ENCODE measurements around the gene UFC1. TPM values are rescaled to one million over a fixed set of nuclear protein-coding genes. Genes with fewer than 3 reads are reported as not detected.

The UFC1 gene
- total RNA-seq, 1 experiment from 2014 or later: 127 TPM

- ATAC-seq: no peak; the same call in 1 of the 2 replicates
- no TSS peak for BruUV-seq (replicated peaks)
- in situ Hi-C loops (cut with HindIII; ENCODE audit: low pct_unique_long_range_greater_than_20kb, low sequenced_read_pairs): loop anchor here (25.0 kb wide), 1 partner anchor 186 kb away; no protein-coding TSS in a partner anchor
Observed at GRCh38 chr1:161200992-161201835, 47.4 kb downstream of the UFC1 start.

More at GRCh38 chr1:161200992-161201835, 47.4 kb downstream of the UFC1 start:
- Histone ChIP-seq H3K4me3 (ENCODE audit: low read depth in 2 of 2, low read length in 2 of 2) (peak overlapping the region; percentile 72 to 98), H3K27me3 (ENCODE audit: control insufficient read depth, insufficient read depth, low read length) (no peaks in the 10 kb centered on the region), H3K4me1 (ENCODE audit: control insufficient read depth, insufficient read depth, low read length) (peaks cover 38% of the 10 kb centered on the region), H3K9me3 (ENCODE audit: control insufficient read depth, insufficient read depth, low read depth, low read length) (no peaks in the 10 kb centered on the region), H3K27ac (ENCODE audit: low read length) (peak overlapping the region; percentile 96), H3K36me3 (ENCODE audit: control insufficient read depth, insufficient read depth, low read length) (peaks cover 2% of the 10 kb centered on the region)
- intact Hi-C loops (cut with micrococcal nuclease; ENCODE audit: unreplicated experiment): no loop called here
- no peak for DNase-seq (ENCODE audit: low read depth, low spot score)
- TF ChIP-seq REST (IDR thresholded peaks at IDR 0.05; ENCODE audit: insufficient read depth in 1 of 2, low read depth in 2 of 2, low read length in 1 of 2) (no peak), POLR2AphosphoS5 (IDR thresholded peaks at IDR 0.05; ENCODE audit: low read depth, low read length) (no peak), SIN3A (IDR thresholded peaks at IDR 0.05; ENCODE audit: borderline replicate concordance, insufficient read depth, low read depth, low read length) (no peak), TCF7L2 (IDR thresholded peaks at IDR 0.05; ENCODE audit: low read depth, low read length) (no peak), CTCF (IDR thresholded peaks at IDR 0.05) (no peak)
- CTCF ChIA-PET: interaction anchor here (0.5 to 0.7 kb wide), 3 partner anchors 28 to 181 kb away, joined by 3 read pairs; no protein-coding TSS in a partner anchor
- POLR2A ChIA-PET: interaction anchor here (0.6 to 2.0 kb wide), 4 partner anchors 18 to 143 kb away, joined by 3 to 11 read pairs (median 3); partner anchors contain the start of gene TOMM40L
